ENCODE data around the gene ST3GAL6. TPM values are rescaled to one million over a fixed set of nuclear protein-coding genes. Genes with fewer than 3 reads are reported as not detected.

Gene ST3GAL6
- total and polyA plus RNA-seq, 2 of the 8 experiments (the other 6 are each of a cell fraction or from before 2014, with no cell fraction given), result 3.3 to 6.1 TPM

DNA sequence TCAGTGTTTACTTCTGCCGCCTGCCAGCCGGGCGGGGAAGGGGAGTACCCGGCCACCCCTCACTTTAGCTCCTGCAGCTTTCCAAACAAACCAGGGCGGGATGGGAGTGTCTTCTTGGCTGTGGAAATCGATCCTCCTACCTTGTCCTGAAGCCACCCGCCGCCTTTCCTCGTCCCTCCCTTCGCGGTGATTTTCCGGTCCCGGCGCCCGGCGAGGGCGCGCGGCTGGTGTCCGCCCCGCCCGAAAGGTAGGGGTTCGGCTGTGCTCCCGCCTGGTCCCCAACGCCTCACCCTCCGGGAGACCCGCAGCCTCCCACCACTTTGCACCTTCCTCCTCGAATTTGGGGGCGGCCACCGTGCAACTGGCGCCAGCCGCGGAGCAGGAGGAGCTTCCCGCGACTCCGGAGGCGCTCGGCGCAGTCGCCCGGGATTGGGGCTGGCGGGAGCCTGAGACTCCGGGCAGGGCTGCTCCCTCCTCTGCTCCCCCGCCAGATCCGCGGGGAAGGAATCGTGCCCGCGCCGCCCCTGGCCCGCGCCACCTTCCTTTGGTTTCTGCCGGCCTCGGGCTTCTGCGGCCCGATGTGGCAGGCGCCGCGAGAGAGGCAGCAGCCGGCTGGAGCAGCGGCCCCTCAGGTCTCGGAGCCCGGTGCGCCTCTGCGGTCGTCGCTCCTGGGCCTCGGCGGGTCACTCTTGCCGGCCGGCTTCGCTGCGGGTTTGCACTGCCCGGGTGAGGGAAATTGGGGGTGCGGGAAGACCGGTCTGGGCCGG, 30.7 kb upstream of the ST3GAL6 start:
- Histone ChIP-seq H3K4me1 (replicated peaks in 1 of 4; ENCODE audit: control insufficient read depth in 3 of 4, insufficient read depth in 4 of 4, low read length in 3 of 4) (peaks cover 0 to 8% (median 0%) of the 10 kb centered on the region in 4 experiments; a peak in 2 of 7 replicates), H3K27me3 (replicated peaks in 1 of 4; ENCODE audit: control insufficient read depth in 3 of 4, extremely low read depth in 1 of 4, insufficient read depth in 3 of 4, low read length in 3 of 4) (peaks cover 0 to 8% (median 3%) of the 10 kb centered on the region in 4 experiments; a peak in 4 of 7 replicates)
- CTCF ChIA-PET (ENCODE audit: partially characterized antibody), result interaction anchor here (0.9 to 1.8 kb wide), 2 partner anchors 76 to 131 kb away, joined by 3 to 5 read pairs; no protein-coding TSS in a partner anchor
- peak in 1 of 2 experiments; percentile 35; a peak in 1 of 3 replicates for TF ChIP-seq POLR2A (IDR thresholded peaks at IDR 0.05; ENCODE audit: control extremely low read depth in 1 of 2, low read depth in 2 of 2, low read length in 2 of 2)
- TF ChIP-seq, protein P1, sequence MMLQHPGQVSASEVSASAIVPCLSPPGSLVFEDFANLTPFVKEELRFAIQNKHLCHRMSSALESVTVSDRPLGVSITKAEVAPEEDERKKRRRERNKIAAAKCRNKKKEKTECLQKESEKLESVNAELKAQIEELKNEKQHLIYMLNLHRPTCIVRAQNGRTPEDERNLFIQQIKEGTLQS (IDR thresholded peaks at IDR 0.05; ENCODE audit: insufficient read depth, low read depth, low read length), result no peak
- no peak for TF ChIP-seq EP300 (IDR thresholded peaks at IDR 0.05; ENCODE audit: borderline replicate concordance in 1 of 2, low read depth in 2 of 2, low read length in 2 of 2)
- TF ChIP-seq GABPA (IDR thresholded peaks at IDR 0.05; ENCODE audit: borderline replicate concordance, insufficient read depth, low read length), result no peak
- no peak for TF ChIP-seq EGR1 (IDR thresholded peaks at IDR 0.05; ENCODE audit: borderline replicate concordance, low read depth, low read length)
- no peak for TF ChIP-seq HDAC6 (IDR thresholded peaks at IDR 0.05; ENCODE audit: low read depth, low read length)
- TF ChIP-seq, protein P2, sequence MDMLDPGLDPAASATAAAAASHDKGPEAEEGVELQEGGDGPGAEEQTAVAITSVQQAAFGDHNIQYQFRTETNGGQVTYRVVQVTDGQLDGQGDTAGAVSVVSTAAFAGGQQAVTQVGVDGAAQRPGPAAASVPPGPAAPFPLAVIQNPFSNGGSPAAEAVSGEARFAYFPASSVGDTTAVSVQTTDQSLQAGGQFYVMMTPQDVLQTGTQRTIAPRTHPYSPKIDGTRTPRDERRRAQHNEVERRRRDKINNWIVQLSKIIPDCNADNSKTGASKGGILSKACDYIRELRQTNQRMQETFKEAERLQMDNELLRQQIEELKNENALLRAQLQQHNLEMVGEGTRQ (IDR thresholded peaks at IDR 0.05; ENCODE audit: low read length), result no peak
- no peak for TF ChIP-seq RNF2 (IDR thresholded peaks at IDR 0.05; ENCODE audit: borderline replicate concordance, low read depth, low read length, missing control alignments, poor library complexity, severe bottlenecking)

More for the DNA sequence above, 30.7 kb upstream of the ST3GAL6 start:
- FAIRE-seq (no peak), DNase-seq (ENCODE audit: low read depth in 1 of 2, low spot score in 2 of 2) (peak; percentile 31 to 84)
- no peak overlapping the region for H3K14ac ChIP-seq (ENCODE audit: insufficient read length)
- peak overlapping the region; percentile 49 to 61 (median 58) for H3K9ac ChIP-seq (replicated peaks in 1 of 4; ENCODE audit: extremely low read depth in 1 of 4, low read depth in 3 of 4, low read length in 3 of 4)
- no peaks in the 10 kb centered on the region for H3K9me3 ChIP-seq (ENCODE audit: insufficient read depth in 2 of 2, low read depth in 1 of 2, low read length in 1 of 2)
- peaks cover 11% of the 10 kb centered on the region for H3K23me2 ChIP-seq (ENCODE audit: low read depth, low read length)
- peak overlapping the region; percentile 37; the same call in 1 of the 2 replicates for H3K27ac ChIP-seq (ENCODE audit: low read depth, low read length)
- no peak overlapping the region; the same call in 1 of the 2 replicates for H2BK5ac ChIP-seq (ENCODE audit: low read depth, low read length)
- H3K18ac ChIP-seq (ENCODE audit: extremely low read depth, low read length), result peak overlapping the region; percentile 89; the same call in 1 of the 2 replicates
- H3K4ac ChIP-seq (replicated peaks; ENCODE audit: insufficient read length, low read depth, low read length), result no peak overlapping the region
- H2BK20ac ChIP-seq (ENCODE audit: low read length), result no peak overlapping the region
- peak overlapping the region; percentile 72; the same call in 1 of the 2 replicates for H2BK12ac ChIP-seq (ENCODE audit: low read depth, low read length)
- H3K36me3 ChIP-seq (ENCODE audit: control insufficient read depth in 2 of 4, insufficient read depth in 4 of 4, low read length in 3 of 4), result no peaks in the 10 kb centered on the region
- H4K5ac ChIP-seq (ENCODE audit: insufficient read length, low read depth, low read length), result peak overlapping the region; percentile 21
- peak overlapping the region; percentile 91 for H4K8ac ChIP-seq (ENCODE audit: extremely low read depth, insufficient read depth, low read length)
- 0% methylated on average over 54 of the region's 77 CpGs; no CpG with 5 or more reads in 1 of the 2 experiments for WGBS, 2 experiments (ENCODE audit: extremely low coverage in 1 of 2, insufficient coverage in 1 of 2, insufficient read length in 1 of 2, insufficient replicate concordance in 2 of 2, low coverage in 1 of 2, low lambda C conversion rate in 2 of 2, missing lambda C conversion rate in 1 of 2)
- no peak overlapping the region for H3K23ac ChIP-seq (ENCODE audit: insufficient read length)
- peak overlapping the region; percentile 68 to 85 (median 73) for H3K4me3 ChIP-seq (ENCODE audit: extremely low read depth in 1 of 4, insufficient read depth in 2 of 4, low read depth in 3 of 4, low read length in 4 of 4)
- peak overlapping the region; percentile 16 for H4K91ac ChIP-seq (replicated peaks; ENCODE audit: insufficient read length, low read length)
- peak overlapping the region; percentile 71 for H3K56ac ChIP-seq (replicated peaks; ENCODE audit: insufficient read length, low read depth, low read length)
- H2AK5ac ChIP-seq (ENCODE audit: low read depth, low read length), result no peak overlapping the region
- peak overlapping the region; percentile 92 for H2AFZ ChIP-seq (ENCODE audit: low read length)
- POLR2A ChIA-PET (ENCODE audit: partially characterized antibody), result interaction anchor here (0.6 to 2.6 kb wide), 6 partner anchors 10 to 1655 kb away, joined by 3 to 10 read pairs (median 4); partner anchors contain the start of gene CPOX
- peak overlapping the region; percentile 84 to 86 for H3K4me2 ChIP-seq (ENCODE audit: insufficient read depth in 1 of 2, low read depth in 2 of 2, low read length in 2 of 2)
- H4K20me1 ChIP-seq (replicated peaks in 1 of 2; ENCODE audit: control insufficient read depth in 1 of 2, insufficient read depth in 2 of 2, low read length in 2 of 2), result peaks cover 0 to 3% of the 10 kb centered on the region in 2 experiments
- no peak overlapping the region for H2BK15ac ChIP-seq (ENCODE audit: low read length)
- H3K79me2 ChIP-seq (ENCODE audit: control insufficient read depth in 1 of 2, insufficient read depth in 2 of 2, low read length in 2 of 2), result peaks cover 0 to 15% of the 10 kb centered on the region in 2 experiments; a peak in 1 of 4 replicates
- H3K79me1 ChIP-seq (ENCODE audit: low read depth, low read length), result no peaks in the 10 kb centered on the region; the same call in 1 of the 2 replicates
- H2BK120ac ChIP-seq (replicated peaks; ENCODE audit: low read depth, low read length), result no peak overlapping the region
